GM12872 (cell line): ENCODE results near the gene KCTD19.
A peak's percentile ranks its signal among the peaks of the same experiment; 100 is the strongest.

ENCODE experiments used
- CTCF ChIP-seq: IDR thresholded peaks from 3 replicates; pipeline ENCODE4 v1.5.1; 2011; ENCODE audit warnings: low read depth, mild to moderate bottlenecking, low read length, moderate library complexity; ENCODE audit not compliant: insufficient read depth

KCTD19 gene

GRCh38 chr16:67245674-67246080 is 80.9 kb downstream of the KCTD19 start:
- no peak for TF ChIP-seq CTCF

GRCh38 chr16:67245186-67245585 is 81.4 kb downstream of the KCTD19 start:
- TF ChIP-seq CTCF: no peak

DNA sequence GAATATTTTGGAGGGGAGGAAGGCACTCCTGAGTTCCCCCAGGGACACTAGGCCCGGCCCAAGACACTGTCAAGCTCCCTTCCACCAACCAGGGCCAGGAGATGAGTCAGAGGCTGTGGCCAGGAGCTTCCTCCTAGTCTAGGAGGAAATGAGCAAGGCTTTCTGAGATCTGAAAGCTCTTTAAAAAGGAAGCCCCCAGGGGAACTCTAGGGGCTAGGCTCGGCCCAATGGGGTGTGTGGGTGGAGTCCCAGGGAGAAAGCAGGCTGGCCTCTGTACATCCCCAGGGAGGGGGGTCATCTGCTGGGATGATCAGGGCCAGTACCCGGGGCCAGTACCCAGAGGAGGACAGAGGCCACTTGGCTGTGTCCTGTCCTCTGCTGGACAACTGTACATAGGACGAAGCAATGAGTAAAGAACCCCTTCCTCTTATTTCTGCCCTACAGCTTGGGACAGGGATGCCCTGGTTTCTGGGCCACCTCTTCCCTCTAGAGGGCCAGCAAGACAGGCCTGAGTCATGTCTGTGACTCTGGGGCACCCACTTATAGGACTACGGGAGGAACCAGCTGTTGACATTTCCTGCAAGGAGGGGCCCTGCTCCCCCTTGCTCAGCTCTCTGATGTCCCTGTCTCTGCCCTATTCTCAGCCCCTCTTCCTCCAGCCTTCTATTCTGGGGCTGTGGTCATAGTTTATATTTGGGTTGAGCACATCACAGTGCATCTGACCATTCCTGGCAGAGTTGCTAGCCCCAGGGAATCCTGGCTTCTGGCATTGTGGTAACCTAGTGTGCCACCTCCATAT is 82.0 kb downstream of the KCTD19 start:
- peak; percentile 13; the same call in 1 of the 3 replicates for TF ChIP-seq CTCF

DNA sequence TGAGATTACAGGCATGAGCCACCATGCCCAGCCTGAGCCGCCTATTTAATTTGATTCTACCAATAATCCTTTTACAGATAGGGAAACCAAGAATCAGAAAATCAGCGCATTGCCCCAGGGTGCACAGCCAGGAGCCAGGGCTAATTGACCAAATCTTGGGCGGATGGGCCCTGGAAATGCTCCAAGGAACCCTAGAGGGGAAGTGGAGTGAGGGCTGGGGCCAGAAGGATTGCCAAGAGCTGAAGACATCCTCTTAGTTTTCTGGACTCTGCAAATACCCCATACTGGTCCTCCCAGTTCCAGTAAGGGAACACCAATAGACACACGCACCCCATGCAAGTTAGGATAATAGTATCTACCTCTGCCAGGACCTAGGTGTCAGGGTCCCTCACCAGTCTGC is 83.1 kb downstream of the KCTD19 start:
- TF ChIP-seq CTCF: no peak

DNA sequence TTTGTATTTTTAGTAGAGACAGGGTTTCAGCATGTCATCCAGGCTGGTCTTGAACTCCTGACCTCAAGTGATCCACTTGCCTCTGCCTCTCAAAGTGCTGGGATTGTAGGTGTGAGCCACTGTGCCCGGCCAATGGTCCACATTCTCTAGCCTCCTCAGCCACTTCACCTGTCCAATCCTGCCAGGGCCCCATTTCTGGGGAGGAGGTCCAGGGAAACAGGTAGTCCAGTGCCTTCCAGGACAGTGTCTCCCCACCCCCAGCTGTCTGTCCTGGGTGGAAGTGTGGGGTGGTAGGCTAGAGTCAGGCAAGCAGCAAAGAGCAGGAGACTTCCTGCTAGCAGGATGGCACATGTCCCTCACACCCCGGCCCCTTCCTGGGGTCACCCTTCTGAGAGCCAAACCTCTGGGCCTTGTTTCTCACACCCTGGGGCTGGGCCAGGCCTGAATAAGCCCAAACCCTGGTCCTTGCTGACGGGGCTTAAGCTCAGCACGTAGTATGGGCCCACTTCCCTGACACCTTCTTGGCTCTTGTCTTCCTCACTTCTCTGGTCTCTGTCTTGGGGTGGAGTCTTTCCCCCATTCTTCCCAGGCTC is 84.3 kb downstream of the KCTD19 start:
- TF ChIP-seq CTCF: no peak

DNA sequence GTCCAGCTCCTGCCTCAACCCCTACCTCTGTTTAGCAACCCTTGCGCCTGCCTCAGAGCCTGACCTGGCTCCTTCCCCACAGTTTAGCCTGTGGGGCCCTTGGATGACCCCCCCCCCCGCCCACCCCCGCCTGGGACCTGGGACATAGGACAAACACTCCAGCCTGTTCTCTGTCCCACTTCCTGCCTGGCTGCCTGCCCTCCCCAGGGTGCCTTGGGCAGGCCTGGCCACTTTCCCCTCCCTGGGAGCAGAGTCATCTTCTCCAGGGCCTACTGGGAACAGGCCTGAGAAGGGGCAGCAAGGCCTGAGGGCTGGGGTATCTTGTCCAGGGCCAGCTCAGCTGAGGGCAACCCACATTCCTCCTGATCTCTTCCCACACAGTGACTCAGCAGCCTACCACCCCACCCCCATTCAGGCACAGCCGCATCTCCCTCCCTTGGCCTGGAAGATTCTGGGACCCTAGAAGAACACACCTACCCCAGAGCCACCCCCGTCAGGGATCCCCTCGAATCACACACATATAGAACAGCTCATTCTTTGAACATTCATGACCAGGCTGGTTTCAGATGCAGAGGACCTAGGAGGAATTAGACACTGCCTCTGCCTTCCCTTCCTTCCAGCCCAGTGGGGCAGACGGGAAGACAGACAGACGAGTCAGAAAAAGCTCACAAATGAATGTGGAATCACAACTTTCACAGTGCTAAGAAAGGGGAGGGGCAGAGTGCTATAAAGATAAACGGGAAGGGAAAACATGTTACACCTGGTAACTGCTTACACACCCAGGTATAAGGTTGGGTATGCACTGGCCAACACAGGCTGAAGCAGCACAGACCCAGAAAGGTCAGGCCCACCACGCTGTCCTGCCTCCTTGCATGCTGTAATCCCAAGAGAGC is 85.3 kb downstream of the KCTD19 start:
- no peak for TF ChIP-seq CTCF

DNA sequence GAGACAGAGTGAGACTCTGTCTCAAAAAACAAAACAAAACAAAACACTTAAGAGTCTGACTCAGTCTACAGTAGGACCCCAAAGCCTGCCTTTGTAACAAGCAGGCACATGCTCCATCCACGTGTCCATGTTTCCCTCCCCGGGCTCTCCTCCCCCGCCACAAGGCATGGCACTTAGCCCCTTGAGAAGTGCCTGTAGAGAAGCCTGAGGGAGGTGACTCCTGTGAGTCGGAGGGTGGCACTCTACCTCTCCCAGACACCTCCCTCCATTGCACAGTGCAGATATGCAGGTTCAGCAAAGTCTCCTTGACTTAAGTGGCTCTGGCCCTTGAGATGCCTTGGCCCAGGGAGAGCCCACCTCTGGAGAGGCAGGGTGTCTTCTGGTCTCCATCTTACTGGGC is 86.0 kb downstream of the KCTD19 start:
- no peak for TF ChIP-seq CTCF
